SK-N-MC (cell line): Measurements from ENCODE around the gene SLC15A3.

Experiments
- EZH2 ChIP-seq: fragments of 200-600 bp; sonication (generic); IDR thresholded peaks from one replicate; pipeline ENCODE4 v1.6.1; 2017; ENCODE audit warnings: antibody characterized with exemption
- FOXP2 ChIP-seq: optimal IDR thresholded peaks from 2 replicates; pipeline ENCODE3; 2011; ENCODE audit warnings: mild to moderate bottlenecking, moderate library complexity; ENCODE audit not compliant: insufficient read depth; ENCODE audit errors: extremely low read length, control extremely low read depth
- POLR2AphosphoS5 ChIP-seq: IDR thresholded peaks from 2 replicates; pipeline ENCODE4 v1.6.1; 2012; ENCODE audit warnings: mild to moderate bottlenecking, low read depth, low read length, borderline replicate concordance

GRCh38 chr11:60959431-60959830, 7.5 kb upstream of the SLC15A3 start:
- TF ChIP-seq POLR2AphosphoS5 (no peak), EZH2 (no peak), FOXP2 (no peak)
